ENCODE results near the gene COL23A1.

COL23A1 gene

GRCh38 chr5:178527458-178528307, 62.5 kb downstream of the COL23A1 start:
- H3F3A ChIP-seq (ENCODE audit: insufficient read depth, low read length), result no peaks in the 10 kb centered on the region
- TF ChIP-seq EZH2 (optimal IDR thresholded peaks at IDR 0.05; ENCODE audit: low read depth, low read length) (no peak), EZH2phosphoT487 (IDR thresholded peaks at IDR 0.05; ENCODE audit: low read length) (no peak)
- TF ChIP-seq, protein P1, sequence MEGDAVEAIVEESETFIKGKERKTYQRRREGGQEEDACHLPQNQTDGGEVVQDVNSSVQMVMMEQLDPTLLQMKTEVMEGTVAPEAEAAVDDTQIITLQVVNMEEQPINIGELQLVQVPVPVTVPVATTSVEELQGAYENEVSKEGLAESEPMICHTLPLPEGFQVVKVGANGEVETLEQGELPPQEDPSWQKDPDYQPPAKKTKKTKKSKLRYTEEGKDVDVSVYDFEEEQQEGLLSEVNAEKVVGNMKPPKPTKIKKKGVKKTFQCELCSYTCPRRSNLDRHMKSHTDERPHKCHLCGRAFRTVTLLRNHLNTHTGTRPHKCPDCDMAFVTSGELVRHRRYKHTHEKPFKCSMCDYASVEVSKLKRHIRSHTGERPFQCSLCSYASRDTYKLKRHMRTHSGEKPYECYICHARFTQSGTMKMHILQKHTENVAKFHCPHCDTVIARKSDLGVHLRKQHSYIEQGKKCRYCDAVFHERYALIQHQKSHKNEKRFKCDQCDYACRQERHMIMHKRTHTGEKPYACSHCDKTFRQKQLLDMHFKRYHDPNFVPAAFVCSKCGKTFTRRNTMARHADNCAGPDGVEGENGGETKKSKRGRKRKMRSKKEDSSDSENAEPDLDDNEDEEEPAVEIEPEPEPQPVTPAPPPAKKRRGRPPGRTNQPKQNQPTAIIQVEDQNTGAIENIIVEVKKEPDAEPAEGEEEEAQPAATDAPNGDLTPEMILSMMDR (IDR thresholded peaks at IDR 0.05; ENCODE audit: low read length), result no peak
- H3K4me2 ChIP-seq (ENCODE audit: low read depth, low read length), result no peak overlapping the region
- no peaks in the 10 kb centered on the region for H3K79me2 ChIP-seq (ENCODE audit: low read length)
- no peaks in the 10 kb centered on the region for H3K9me2 ChIP-seq (replicated peaks; ENCODE audit: insufficient read depth, low read length)
- H4K20me1 ChIP-seq (ENCODE audit: insufficient read depth, low read length), result no peaks in the 10 kb centered on the region
- no peak overlapping the region for H2AFZ ChIP-seq (ENCODE audit: low read length)
- no peak overlapping the region for H3K4me3 ChIP-seq (ENCODE audit: low read length)
- peaks cover 19% of the 10 kb centered on the region for H3K27me3 ChIP-seq (replicated peaks; ENCODE audit: insufficient read depth, low read length)
- DNase-seq, result no peak
- H3K27ac ChIP-seq (ENCODE audit: low read length), result no peak overlapping the region
- no peak overlapping the region for H3K9ac ChIP-seq (ENCODE audit: low read length)
- no peaks in the 10 kb centered on the region for H3K9me3 ChIP-seq (replicated peaks; ENCODE audit: insufficient read depth, low read length)
- no peaks in the 10 kb centered on the region for H3K4me1 ChIP-seq (ENCODE audit: low read length)
- H3K36me3 ChIP-seq (replicated peaks; ENCODE audit: insufficient read depth, low read length), result no peaks in the 10 kb centered on the region

DNA sequence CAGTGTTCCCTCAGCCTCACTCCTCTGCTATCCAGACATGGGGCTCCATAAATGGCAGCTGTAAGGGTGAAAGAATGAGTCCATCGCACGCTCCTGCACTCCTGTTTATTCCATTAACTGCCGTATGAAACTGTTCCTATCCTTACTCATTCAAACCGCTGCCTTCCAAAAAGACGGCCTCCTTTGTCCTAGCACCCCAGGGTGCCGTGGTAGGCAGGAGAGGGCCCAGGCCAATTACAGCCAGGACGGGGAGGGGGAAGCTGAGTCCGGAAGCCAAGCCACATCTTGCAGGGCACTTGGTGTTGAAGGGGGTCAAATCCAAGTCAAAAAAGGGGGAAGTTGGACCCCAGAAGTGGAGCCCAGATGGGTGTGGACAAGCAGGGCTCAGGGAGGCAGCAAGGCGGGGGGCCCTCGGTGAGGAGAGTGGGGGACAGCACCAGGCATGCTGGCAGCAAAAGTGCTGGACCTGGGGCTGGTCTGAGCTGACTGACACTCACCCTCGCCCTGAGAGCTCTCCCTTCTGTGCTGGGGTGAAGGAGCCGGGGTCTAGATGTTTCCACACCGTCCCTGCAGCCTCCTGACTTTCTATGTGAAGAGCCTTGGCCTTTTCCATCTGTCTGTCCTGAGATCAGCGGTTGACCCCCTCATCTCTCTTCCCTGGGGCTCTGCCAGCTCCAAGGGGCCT, 63.3 kb downstream of the COL23A1 start:
- Histone ChIP-seq H3K9me3 (replicated peaks; ENCODE audit: insufficient read depth, low read length) (no peaks in the 10 kb centered on the region), H3K36me3 (replicated peaks; ENCODE audit: insufficient read depth, low read length) (no peaks in the 10 kb centered on the region), H4K20me1 (ENCODE audit: insufficient read depth, low read length) (no peaks in the 10 kb centered on the region), H3F3A (ENCODE audit: insufficient read depth, low read length) (no peaks in the 10 kb centered on the region), H3K4me2 (ENCODE audit: low read depth, low read length) (no peak overlapping the region), H3K9ac (ENCODE audit: low read length) (no peak overlapping the region), H3K27ac (ENCODE audit: low read length) (no peak overlapping the region), H3K79me2 (ENCODE audit: low read length) (no peaks in the 10 kb centered on the region), H2AFZ (ENCODE audit: low read length) (no peak overlapping the region), H3K27me3 (replicated peaks; ENCODE audit: insufficient read depth, low read length) (peaks cover 19% of the 10 kb centered on the region), H3K4me1 (ENCODE audit: low read length) (no peaks in the 10 kb centered on the region), H3K9me2 (replicated peaks; ENCODE audit: insufficient read depth, low read length) (no peaks in the 10 kb centered on the region), H3K4me3 (ENCODE audit: low read length) (no peak overlapping the region)
- no peak for DNase-seq
- TF ChIP-seq, protein P1 (IDR thresholded peaks at IDR 0.05; ENCODE audit: low read length), result no peak
- TF ChIP-seq EZH2 (optimal IDR thresholded peaks at IDR 0.05; ENCODE audit: low read depth, low read length) (no peak), EZH2phosphoT487 (IDR thresholded peaks at IDR 0.05; ENCODE audit: low read length) (no peak)

DNA sequence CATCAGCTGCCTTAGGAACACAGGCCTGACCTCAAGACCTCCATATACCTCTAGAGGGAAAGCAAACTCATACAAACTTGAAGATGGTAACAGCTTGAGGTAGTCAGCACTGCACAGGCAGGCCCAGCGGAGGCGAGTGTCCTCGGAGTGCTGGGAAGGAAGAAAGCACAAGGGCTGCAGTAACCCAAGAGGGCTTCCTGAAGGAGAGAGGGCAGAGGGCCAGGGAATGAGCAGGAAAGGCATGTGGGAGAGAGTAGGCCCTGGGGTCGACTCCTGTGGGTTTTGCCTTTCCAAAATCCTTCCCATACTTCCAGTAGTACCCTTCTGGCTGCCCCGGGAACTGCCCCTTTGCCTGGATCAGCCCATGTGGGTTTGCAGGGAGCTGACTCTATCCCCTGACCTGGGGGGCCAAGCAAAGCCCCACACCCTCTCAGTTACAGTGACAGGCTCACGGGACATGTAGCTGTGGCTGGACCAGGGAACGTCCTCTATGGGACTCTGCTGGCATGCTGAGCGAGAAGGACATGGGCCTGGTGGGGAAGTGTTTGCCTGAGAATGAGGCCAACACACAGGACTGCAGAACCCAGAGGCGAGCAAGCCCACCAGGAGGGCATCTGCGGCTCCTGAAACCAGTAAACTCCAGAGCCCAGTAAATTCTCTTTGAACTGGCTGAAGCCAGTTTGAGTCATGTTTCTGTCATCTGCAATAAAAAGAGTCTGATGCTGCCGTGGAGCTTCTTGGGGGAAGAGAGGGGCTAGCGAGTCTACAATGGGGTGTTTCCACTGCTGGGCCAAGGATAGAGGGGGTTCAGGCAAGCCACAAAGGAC, 64.1 kb downstream of the COL23A1 start:
- no peaks in the 10 kb centered on the region for H3K36me3 ChIP-seq (replicated peaks; ENCODE audit: insufficient read depth, low read length)
- TF ChIP-seq EZH2 (optimal IDR thresholded peaks at IDR 0.05; ENCODE audit: low read depth, low read length), result no peak
- TF ChIP-seq, protein P1 (IDR thresholded peaks at IDR 0.05; ENCODE audit: low read length), result no peak
- TF ChIP-seq EZH2phosphoT487 (IDR thresholded peaks at IDR 0.05; ENCODE audit: low read length), result no peak
- H3K27ac ChIP-seq (ENCODE audit: low read length), result no peak overlapping the region
- no peak for DNase-seq
- H3K9me3 ChIP-seq (replicated peaks; ENCODE audit: insufficient read depth, low read length), result no peaks in the 10 kb centered on the region
- H2AFZ ChIP-seq (ENCODE audit: low read length), result no peak overlapping the region
- H3K79me2 ChIP-seq (ENCODE audit: low read length), result no peaks in the 10 kb centered on the region
- peaks cover 12% of the 10 kb centered on the region; the same call in 1 of the 2 replicates for H3K27me3 ChIP-seq (replicated peaks; ENCODE audit: insufficient read depth, low read length)
- H3F3A ChIP-seq (ENCODE audit: insufficient read depth, low read length), result no peaks in the 10 kb centered on the region
- no peaks in the 10 kb centered on the region for H3K4me1 ChIP-seq (ENCODE audit: low read length)
- no peak overlapping the region for H3K9ac ChIP-seq (ENCODE audit: low read length)
- no peaks in the 10 kb centered on the region for H3K9me2 ChIP-seq (replicated peaks; ENCODE audit: insufficient read depth, low read length)
- no peak overlapping the region for H3K4me3 ChIP-seq (ENCODE audit: low read length)
- H3K4me2 ChIP-seq (ENCODE audit: low read depth, low read length), result no peak overlapping the region
- H4K20me1 ChIP-seq (ENCODE audit: insufficient read depth, low read length), result no peaks in the 10 kb centered on the region

Data from MM.1S (cell line).